ENCODE data around the gene UBASH3B.
"Not testable (repeated sequence)": the region's sequence is repeated elsewhere in the genome, so short reads cannot be mapped to it uniquely, and the experiment has no call there.

DNA sequence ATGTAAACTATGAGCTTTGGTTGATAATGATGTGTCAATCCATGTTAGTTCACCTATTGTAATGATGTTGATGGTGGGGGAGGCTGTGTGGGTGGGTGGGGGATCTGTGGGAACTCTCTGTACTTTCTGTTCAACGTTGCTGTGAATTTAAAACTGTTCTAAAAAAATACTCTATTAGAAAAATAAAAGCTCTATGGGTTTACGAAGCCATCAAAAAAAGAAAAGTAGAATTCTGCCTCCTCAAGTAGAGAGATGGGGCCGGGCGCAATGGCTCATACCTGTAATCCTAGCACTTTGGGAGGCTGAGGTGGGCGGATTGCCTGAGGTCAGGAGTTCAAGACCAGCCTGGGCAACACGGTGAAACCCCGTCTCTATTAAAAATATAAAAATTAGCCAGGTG lies 30.0 kb upstream of the UBASH3B start:
- TF ChIP-seq EZH2 (IDR thresholded peaks at IDR 0.05); POLR2AphosphoS5 (IDR thresholded peaks at IDR 0.05; ENCODE audit: borderline replicate concordance, low read depth, low read length): not testable (repeated sequence)
